ENCODE data around the gene EPB41L1. TPM values are rescaled to one million over a fixed set of nuclear protein-coding genes. Genes with fewer than 3 reads are reported as not detected.

Gene EPB41L1
- polyA plus RNA-seq, 1 donor from 2014 or later: 38.2 TPM

DNA sequence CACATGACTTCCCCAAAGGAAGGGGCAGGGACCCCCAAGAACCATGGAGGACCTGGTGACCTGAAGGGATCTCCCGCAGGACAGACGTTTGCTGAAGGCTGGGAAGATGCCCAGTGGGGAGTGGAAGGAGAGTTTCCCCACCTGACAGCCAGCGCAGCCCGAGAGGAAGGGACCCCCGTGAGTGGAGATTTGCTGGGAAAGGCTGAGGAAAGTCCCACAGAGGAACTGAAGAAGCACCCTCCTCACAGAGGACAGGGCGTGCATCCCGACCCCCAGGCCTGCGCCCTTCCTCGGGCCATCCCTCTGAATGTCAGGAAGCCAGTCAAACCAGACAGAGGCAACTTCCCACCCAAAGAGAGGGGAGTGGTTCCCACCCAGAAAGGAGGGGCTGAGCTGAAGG is 52.1 kb downstream of the EPB41L1 start:
- H3K9ac ChIP-seq (ENCODE audit: low read length): no peak overlapping the region
- H3K9me3 ChIP-seq (ENCODE audit: low read length): no peaks in the 10 kb centered on the region
- no peak overlapping the region for H3K4me2 ChIP-seq (ENCODE audit: low read length)
- no peak overlapping the region for H3K27ac ChIP-seq (ENCODE audit: low read length)
- H3K4me3 ChIP-seq (ENCODE audit: low read length): no peak overlapping the region
- H2AFZ ChIP-seq (ENCODE audit: low read depth, low read length): no peak overlapping the region
- no peaks in the 10 kb centered on the region for H3K9me2 ChIP-seq (ENCODE audit: insufficient read depth, low read length)
- no peaks in the 10 kb centered on the region for H3K36me3 ChIP-seq (ENCODE audit: insufficient read depth, low read length)
- no peak for TF ChIP-seq SMC3 (conservative IDR thresholded peaks at IDR 0.05; ENCODE audit: poor library complexity)
- no peak for TF ChIP-seq EP300 (conservative IDR thresholded peaks at IDR 0.05; ENCODE audit: poor library complexity, severe bottlenecking)
- TF ChIP-seq RAD21 (conservative IDR thresholded peaks at IDR 0.05): no peak
- no peak for TF ChIP-seq MXI1 (conservative IDR thresholded peaks at IDR 0.05; ENCODE audit: poor library complexity, severe bottlenecking)
- TF ChIP-seq POLR2AphosphoS5 (IDR thresholded peaks at IDR 0.05): no peak
- no peak for TF ChIP-seq TAF1 (IDR thresholded peaks at IDR 0.05; ENCODE audit: low read depth)
- no peak for TF ChIP-seq EZH2 (IDR thresholded peaks at IDR 0.05; ENCODE audit: borderline replicate concordance, insufficient read depth, low read length, poor library complexity, severe bottlenecking)
- TF ChIP-seq, protein P1, sequence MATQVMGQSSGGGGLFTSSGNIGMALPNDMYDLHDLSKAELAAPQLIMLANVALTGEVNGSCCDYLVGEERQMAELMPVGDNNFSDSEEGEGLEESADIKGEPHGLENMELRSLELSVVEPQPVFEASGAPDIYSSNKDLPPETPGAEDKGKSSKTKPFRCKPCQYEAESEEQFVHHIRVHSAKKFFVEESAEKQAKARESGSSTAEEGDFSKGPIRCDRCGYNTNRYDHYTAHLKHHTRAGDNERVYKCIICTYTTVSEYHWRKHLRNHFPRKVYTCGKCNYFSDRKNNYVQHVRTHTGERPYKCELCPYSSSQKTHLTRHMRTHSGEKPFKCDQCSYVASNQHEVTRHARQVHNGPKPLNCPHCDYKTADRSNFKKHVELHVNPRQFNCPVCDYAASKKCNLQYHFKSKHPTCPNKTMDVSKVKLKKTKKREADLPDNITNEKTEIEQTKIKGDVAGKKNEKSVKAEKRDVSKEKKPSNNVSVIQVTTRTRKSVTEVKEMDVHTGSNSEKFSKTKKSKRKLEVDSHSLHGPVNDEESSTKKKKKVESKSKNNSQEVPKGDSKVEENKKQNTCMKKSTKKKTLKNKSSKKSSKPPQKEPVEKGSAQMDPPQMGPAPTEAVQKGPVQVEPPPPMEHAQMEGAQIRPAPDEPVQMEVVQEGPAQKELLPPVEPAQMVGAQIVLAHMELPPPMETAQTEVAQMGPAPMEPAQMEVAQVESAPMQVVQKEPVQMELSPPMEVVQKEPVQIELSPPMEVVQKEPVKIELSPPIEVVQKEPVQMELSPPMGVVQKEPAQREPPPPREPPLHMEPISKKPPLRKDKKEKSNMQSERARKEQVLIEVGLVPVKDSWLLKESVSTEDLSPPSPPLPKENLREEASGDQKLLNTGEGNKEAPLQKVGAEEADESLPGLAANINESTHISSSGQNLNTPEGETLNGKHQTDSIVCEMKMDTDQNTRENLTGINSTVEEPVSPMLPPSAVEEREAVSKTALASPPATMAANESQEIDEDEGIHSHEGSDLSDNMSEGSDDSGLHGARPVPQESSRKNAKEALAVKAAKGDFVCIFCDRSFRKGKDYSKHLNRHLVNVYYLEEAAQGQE (IDR thresholded peaks at IDR 0.05; ENCODE audit: borderline replicate concordance): no peak
- TF ChIP-seq, protein P2, sequence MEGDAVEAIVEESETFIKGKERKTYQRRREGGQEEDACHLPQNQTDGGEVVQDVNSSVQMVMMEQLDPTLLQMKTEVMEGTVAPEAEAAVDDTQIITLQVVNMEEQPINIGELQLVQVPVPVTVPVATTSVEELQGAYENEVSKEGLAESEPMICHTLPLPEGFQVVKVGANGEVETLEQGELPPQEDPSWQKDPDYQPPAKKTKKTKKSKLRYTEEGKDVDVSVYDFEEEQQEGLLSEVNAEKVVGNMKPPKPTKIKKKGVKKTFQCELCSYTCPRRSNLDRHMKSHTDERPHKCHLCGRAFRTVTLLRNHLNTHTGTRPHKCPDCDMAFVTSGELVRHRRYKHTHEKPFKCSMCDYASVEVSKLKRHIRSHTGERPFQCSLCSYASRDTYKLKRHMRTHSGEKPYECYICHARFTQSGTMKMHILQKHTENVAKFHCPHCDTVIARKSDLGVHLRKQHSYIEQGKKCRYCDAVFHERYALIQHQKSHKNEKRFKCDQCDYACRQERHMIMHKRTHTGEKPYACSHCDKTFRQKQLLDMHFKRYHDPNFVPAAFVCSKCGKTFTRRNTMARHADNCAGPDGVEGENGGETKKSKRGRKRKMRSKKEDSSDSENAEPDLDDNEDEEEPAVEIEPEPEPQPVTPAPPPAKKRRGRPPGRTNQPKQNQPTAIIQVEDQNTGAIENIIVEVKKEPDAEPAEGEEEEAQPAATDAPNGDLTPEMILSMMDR (IDR thresholded peaks at IDR 0.05; ENCODE audit: poor library complexity, severe bottlenecking): no peak
- H3K27me3 ChIP-seq (ENCODE audit: insufficient read depth, low read depth, low read length): no peaks in the 10 kb centered on the region
- H3F3A ChIP-seq (ENCODE audit: insufficient read depth, low read length, poor library complexity, severe bottlenecking): no peaks in the 10 kb centered on the region
- no peaks in the 10 kb centered on the region for H4K20me1 ChIP-seq (ENCODE audit: insufficient read depth)
- H3K79me2 ChIP-seq (replicated peaks; ENCODE audit: insufficient read depth, low read length): no peaks in the 10 kb centered on the region

- Histone ChIP-seq H2AFZ (ENCODE audit: low read depth, low read length) (no peak overlapping the region), H3K9me3 (ENCODE audit: low read length) (no peaks in the 10 kb centered on the region), H3K79me2 (replicated peaks; ENCODE audit: insufficient read depth, low read length) (no peaks in the 10 kb centered on the region), H3K9ac (ENCODE audit: low read length) (no peak overlapping the region), H4K20me1 (ENCODE audit: insufficient read depth) (no peaks in the 10 kb centered on the region), H3K4me2 (ENCODE audit: low read length) (no peak overlapping the region), H3K9me2 (ENCODE audit: insufficient read depth, low read length) (no peaks in the 10 kb centered on the region), H3K27me3 (ENCODE audit: insufficient read depth, low read depth, low read length) (no peaks in the 10 kb centered on the region), H3K27ac (ENCODE audit: low read length) (no peak overlapping the region), H3K4me3 (ENCODE audit: low read length) (no peak overlapping the region), H3K36me3 (ENCODE audit: insufficient read depth, low read length) (no peaks in the 10 kb centered on the region), H3F3A (ENCODE audit: insufficient read depth, low read length, poor library complexity, severe bottlenecking) (no peaks in the 10 kb centered on the region)
- TF ChIP-seq MXI1 (conservative IDR thresholded peaks at IDR 0.05; ENCODE audit: poor library complexity, severe bottlenecking): no peak
- TF ChIP-seq EZH2 (IDR thresholded peaks at IDR 0.05; ENCODE audit: borderline replicate concordance, insufficient read depth, low read length, poor library complexity, severe bottlenecking): no peak
- no peak for TF ChIP-seq RAD21 (conservative IDR thresholded peaks at IDR 0.05)
- no peak for TF ChIP-seq POLR2AphosphoS5 (IDR thresholded peaks at IDR 0.05)
- no peak for TF ChIP-seq SMC3 (conservative IDR thresholded peaks at IDR 0.05; ENCODE audit: poor library complexity)
- TF ChIP-seq, protein P1 (IDR thresholded peaks at IDR 0.05; ENCODE audit: borderline replicate concordance): no peak
- TF ChIP-seq, protein P2 (IDR thresholded peaks at IDR 0.05; ENCODE audit: poor library complexity, severe bottlenecking): no peak
- TF ChIP-seq TAF1 (IDR thresholded peaks at IDR 0.05; ENCODE audit: low read depth): no peak
These were observed 53.1 kb downstream of the EPB41L1 start for GRCh38 chr20:36207602-36208001.
